GM12878 (cell line): ENCODE measurements around the gene DDR1. TPM values are rescaled to one million over a fixed set of nuclear protein-coding genes. Genes with fewer than 3 reads are reported as not detected.

ENCODE experiments used
- ATAC-seq: fragments of 200-7000 bp; cut with Tn5 transposase; 3 replicates; pipeline ENCODE4 v1.9.1; 2020; ENCODE audit warnings: mild to moderate bottlenecking, moderate library complexity
- BruUV-seq: library from RNA; stranded (reverse); fragments of 400-500 nt; replicated peaks from 2 replicates; lab custom pipeline; 2021; lab: Mats Ljungman, UMichigan
- CTCF ChIA-PET: fragments of 300-600 bp; sonication (Branson Sonifier 250); formaldehyde crosslinking; extraction: SDS; loops from one replicate; lab custom pipeline; 2021; ENCODE audit warnings: inconsistent platforms; lab: Yijun Ruan, JAX
- POLR2A ChIA-PET: fragments of 350-600 bp; formaldehyde crosslinking; extraction: SDS; loops from one replicate; lab custom pipeline; 2021; ENCODE audit warnings: inconsistent platforms; lab: Charles Lee
- RAD21 ChIA-PET: fragments of 300-600 bp; sonication (Branson Sonifier 250); formaldehyde crosslinking; loops from one replicate; lab custom pipeline; 2023; ENCODE audit warnings: antibody characterized with exemption; ENCODE audit not compliant: unreplicated experiment; lab: Charles Lee
- SMC1A ChIA-PET: fragments of 300-600 bp; sonication (Branson Sonifier 250); formaldehyde crosslinking; loops from one replicate; lab custom pipeline; 2023; ENCODE audit not compliant: unreplicated experiment, uncharacterized antibody; lab: Charles Lee
- DNase-seq: peaks from one replicate; pipeline ENCODE4 v3.0.0-alpha.2; 2011; ENCODE audit warnings: low read depth, low spot score
- FAIRE-seq: peaks from 3 replicates; lab custom pipeline; 2011; peaks lifted over from hg19 to GRCh38; lab: Jason Lieb, UNC
- H2AFZ ChIP-seq: 2 replicates; pipeline ENCODE4 v1.6.0; 2011; ENCODE audit warnings: low read depth, low read length, control low read depth; ENCODE audit not compliant: control insufficient read depth
- H3K27ac ChIP-seq: 2 replicates; pipeline ENCODE4 v1.5.1; 2011; ENCODE audit warnings: control low read depth; ENCODE audit not compliant: control insufficient read depth, insufficient read depth
- H3K27me3 ChIP-seq, 2 experiments: replicated peaks in 1 of 2; 2 replicates each; pipeline versions ENCODE4 v1.6.0 to v1.6.1; 2011; ENCODE audit warnings: low read length in 1 of 2; ENCODE audit not compliant: control insufficient read depth in 2 of 2, insufficient read depth in 2 of 2
- H3K36me3 ChIP-seq, 2 experiments: 2 replicates each; pipeline ENCODE4 v1.5.1; 2011; ENCODE audit warnings: low read length in 1 of 2; ENCODE audit not compliant: control insufficient read depth in 2 of 2, insufficient read depth in 2 of 2
- H3K4me1 ChIP-seq: 2 replicates; pipeline ENCODE4 v1.6.1; 2011; ENCODE audit warnings: mild to moderate bottlenecking, low read length, moderate library complexity, mixed read lengths; ENCODE audit not compliant: control insufficient read depth, insufficient read depth
- H3K4me2 ChIP-seq: 2 replicates; pipeline ENCODE4 v1.6.0; 2011; ENCODE audit warnings: control low read depth; ENCODE audit not compliant: control insufficient read depth, insufficient read depth
- H3K4me3 ChIP-seq: fragments of 200-600 bp; sonication (generic); 2 replicates; pipeline ENCODE4 v1.5.1; 2016
- H3K79me2 ChIP-seq: 2 replicates; pipeline ENCODE4 v1.6.0; 2011; ENCODE audit warnings: low read length; ENCODE audit not compliant: control insufficient read depth, insufficient read depth
- H3K9ac ChIP-seq: 2 replicates; pipeline ENCODE4 v1.8.0; 2011; ENCODE audit warnings: low read length, control low read depth, mixed read lengths; ENCODE audit not compliant: control insufficient read depth, insufficient read depth
- H3K9me3 ChIP-seq: replicated peaks from 3 replicates; pipeline ENCODE4 v1.5.1; 2011; ENCODE audit warnings: mild to moderate bottlenecking, low read length; ENCODE audit not compliant: control insufficient read depth, insufficient read depth
- H4K20me1 ChIP-seq: 2 replicates; pipeline ENCODE4 v1.6.0; 2011; ENCODE audit not compliant: control insufficient read depth, insufficient read depth
- BMI1 ChIP-seq: fragments of 450-650 bp; IDR thresholded peaks from 2 replicates; pipeline ENCODE4 v1.6.1; 2016; ENCODE audit warnings: mild to moderate bottlenecking, moderate library complexity, borderline replicate concordance
- CHD2 ChIP-seq: IDR thresholded peaks from 2 replicates; pipeline ENCODE4 v1.6.1; 2011; ENCODE audit warnings: low read depth, low read length, improper control_type of control experiment, borderline replicate concordance
- FOS ChIP-seq: IDR thresholded peaks from 3 replicates; pipeline ENCODE4 v1.6.1; 2011; ENCODE audit warnings: borderline replicate concordance; ENCODE audit not compliant: insufficient read length; ENCODE audit errors: extremely low read depth
- FOXK2 ChIP-seq: fragments of 450-650 bp; IDR thresholded peaks from 2 replicates; pipeline ENCODE4 v1.6.1; 2017; ENCODE audit warnings: mild to moderate bottlenecking, moderate library complexity
- MLLT1 ChIP-seq: fragments of 450-650 bp; IDR thresholded peaks from 2 replicates; pipeline ENCODE4 v1.6.1; 2016; ENCODE audit warnings: mild to moderate bottlenecking
- MYC ChIP-seq: IDR thresholded peaks from 2 replicates; pipeline ENCODE4 v1.6.1; 2011; ENCODE audit warnings: mild to moderate bottlenecking, low read length, moderate library complexity, inconsistent platforms; ENCODE audit not compliant: insufficient read depth, insufficient replicate concordance, insufficient read length, severe bottlenecking
- POLR2A ChIP-seq: IDR thresholded peaks from 2 replicates; pipeline ENCODE4 v1.6.1; 2011; ENCODE audit warnings: low read depth, mild to moderate bottlenecking, low read length
- RUNX3 ChIP-seq: IDR thresholded peaks from 2 replicates; pipeline ENCODE4 v1.6.1; 2012; ENCODE audit warnings: low read length, inconsistent platforms
- SIX5 ChIP-seq: IDR thresholded peaks from 2 replicates; pipeline ENCODE4 v1.6.1; 2011; ENCODE audit warnings: mild to moderate bottlenecking, low read depth, low read length, moderate library complexity; ENCODE audit not compliant: severe bottlenecking
- SMAD5 ChIP-seq: IDR thresholded peaks from 2 replicates; pipeline ENCODE4 v1.6.1; 2016; ENCODE audit warnings: antibody characterized with exemption, low read depth
- SMC3 ChIP-seq: IDR thresholded peaks from 2 replicates; pipeline ENCODE4 v1.6.1; 2011; ENCODE audit warnings: low read length, improper control_type of control experiment, borderline replicate concordance
- ZZZ3 ChIP-seq: IDR thresholded peaks from 2 replicates; pipeline ENCODE4 v1.6.1; 2011; ENCODE audit warnings: low read depth; ENCODE audit not compliant: control insufficient read depth, insufficient read length
- WGBS: methylation state at CpG from one replicate; pipeline ENCODE4 v1.1.6; 2016; ENCODE audit warnings: low lambda C conversion rate; ENCODE audit not compliant: insufficient replicate concordance, insufficient coverage; ENCODE audit errors: missing lambda C conversion rate; 5-methylcytosine and 5-hydroxymethylcytosine counted together
- in situ Hi-C: fragments of 300-500 bp; cut with MboI; formaldehyde crosslinking; loops from 9 replicates; pipeline ENCODE4 v1.14.3; 2018; ENCODE audit warnings: mixed read lengths
- intact Hi-C: fragments of 100-400 bp; cut with micrococcal nuclease; formaldehyde crosslinking; loops from one replicate; pipeline ENCODE4 v1.14.2; 2022; ENCODE audit not compliant: unreplicated experiment
- polyA plus RNA-seq, 11 experiments: library from polyadenylated mRNA; depleted of rRNA in 4 of 11; unstranded in 6 of 11; stranded (reverse) in 5 of 11; fragments of >200 nt; fragmentation: Nextera tagmentation in 4 of 11; fragmentation: Illumina TruSeq in 1 of 11; extraction: Ambion mirVana in 4 of 11; extraction: Trizol in 1 of 11; gene quantifications; 1 replicate in 1 of 11; 2 replicates in 10 of 11; pipeline versions ENCODE4 v1.2.1 to v1.2.3, GENCODE V29; 2011 to 2016; ENCODE audit warnings: inconsistent platforms in 2 of 11, missing spikeins in 2 of 11, low read depth in 1 of 11
- total RNA-seq, 4 experiments: library from RNA; depleted of rRNA in 3 of 4; stranded (reverse); fragments of >200 nt in 3 of 4; fragmentation: Illumina TruSeq in 1 of 4; extraction: Trizol in 1 of 4; gene quantifications; 2 replicates each; pipeline versions ENCODE4 v1.2.1 to v1.2.3, GENCODE V29; 2013 to 2021
- TF ChIP-seq, protein P1 (sequence below): IDR thresholded peaks from 2 replicates; pipeline ENCODE4 v1.6.1; 2011; ENCODE audit warnings: low read depth, mild to moderate bottlenecking, low read length, moderate library complexity, borderline replicate concordance; ENCODE audit errors: extremely low read depth

Gene DDR1
- total and polyA plus RNA-seq, 10 of the 15 experiments (the other 5 are each of a cell fraction or from before 2014, with no cell fraction given) = 1.1 to 39.0 (median 11.9) TPM

- TF ChIP-seq MLLT1 (no peak), FOS (no peak), SIX5 (no peak), SMC3 (peak; percentile 78), MYC (no peak), CHD2 (no peak)
Measured at GRCh38 chr6:30915591-30915946, 31.2 kb downstream of the DDR1 start (continued).

- Histone ChIP-seq H2AFZ (no peak overlapping the region), H3K9me3 (no peaks in the 10 kb centered on the region), H3K79me2 (peaks cover 9% of the 10 kb centered on the region), H3K9ac (no peak overlapping the region), H3K4me2 (no peak overlapping the region), H3K27me3 (no peaks in the 10 kb centered on the region), H3K4me3 (no peak overlapping the region)
- CTCF ChIA-PET = interaction anchor here (0.6 to 9.3 kb wide), 11 partner anchors 9 to 258 kb away, joined by 3 to 122 read pairs (median 18); no protein-coding TSS in a partner anchor
- in situ Hi-C loops = loop anchor here (5.0 kb wide), 1 partner anchor 160 kb away; no protein-coding TSS in a partner anchor
- DNase-seq = no peak
- TF ChIP-seq SMAD5 (no peak), FOXK2 (no peak), ZZZ3 (no peak), BMI1 (no peak), POLR2A (no peak), RUNX3 (no peak)
- TF ChIP-seq, protein P1, sequence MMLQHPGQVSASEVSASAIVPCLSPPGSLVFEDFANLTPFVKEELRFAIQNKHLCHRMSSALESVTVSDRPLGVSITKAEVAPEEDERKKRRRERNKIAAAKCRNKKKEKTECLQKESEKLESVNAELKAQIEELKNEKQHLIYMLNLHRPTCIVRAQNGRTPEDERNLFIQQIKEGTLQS = no peak
- TF ChIP-seq, all 136 proteins: peak for 0
- whole genome bisulfite sequencing = 95% methylated on average over 7 of the region's 7 CpGs
- peaks cover 11 to 13% of the 10 kb centered on the region in 2 experiments; a peak in 3 of 4 replicates for H3K36me3 ChIP-seq
- no peak for FAIRE-seq
- SMC1A ChIA-PET = interaction anchor here (0.9 to 7.9 kb wide), 6 partner anchors 21 to 170 kb away, joined by 3 to 141 read pairs (median 18); no protein-coding TSS in a partner anchor
- no peak for ATAC-seq
- no peak overlapping the region for H3K27ac ChIP-seq
- no peaks in the 10 kb centered on the region for H4K20me1 ChIP-seq
- POLR2A ChIA-PET = no interaction called here
- BruUV-seq = no TSS peak
- peaks cover 3% of the 10 kb centered on the region; the same call in 1 of the 2 replicates for H3K4me1 ChIP-seq
- intact Hi-C loops = loop anchor here (5.0 kb wide), 1 partner anchor 165 kb away; no protein-coding TSS in a partner anchor
- RAD21 ChIA-PET = interaction anchor here (0.6 to 4.4 kb wide), 4 partner anchors 86 to 170 kb away, joined by 3 to 52 read pairs (median 16); no protein-coding TSS in a partner anchor
Measured at GRCh38 chr6:30917041-30917440, 32.7 kb downstream of the DDR1 start.
